ENCODE measurements around the gene ISCA2.

- TF ChIP-seq, protein P1, sequence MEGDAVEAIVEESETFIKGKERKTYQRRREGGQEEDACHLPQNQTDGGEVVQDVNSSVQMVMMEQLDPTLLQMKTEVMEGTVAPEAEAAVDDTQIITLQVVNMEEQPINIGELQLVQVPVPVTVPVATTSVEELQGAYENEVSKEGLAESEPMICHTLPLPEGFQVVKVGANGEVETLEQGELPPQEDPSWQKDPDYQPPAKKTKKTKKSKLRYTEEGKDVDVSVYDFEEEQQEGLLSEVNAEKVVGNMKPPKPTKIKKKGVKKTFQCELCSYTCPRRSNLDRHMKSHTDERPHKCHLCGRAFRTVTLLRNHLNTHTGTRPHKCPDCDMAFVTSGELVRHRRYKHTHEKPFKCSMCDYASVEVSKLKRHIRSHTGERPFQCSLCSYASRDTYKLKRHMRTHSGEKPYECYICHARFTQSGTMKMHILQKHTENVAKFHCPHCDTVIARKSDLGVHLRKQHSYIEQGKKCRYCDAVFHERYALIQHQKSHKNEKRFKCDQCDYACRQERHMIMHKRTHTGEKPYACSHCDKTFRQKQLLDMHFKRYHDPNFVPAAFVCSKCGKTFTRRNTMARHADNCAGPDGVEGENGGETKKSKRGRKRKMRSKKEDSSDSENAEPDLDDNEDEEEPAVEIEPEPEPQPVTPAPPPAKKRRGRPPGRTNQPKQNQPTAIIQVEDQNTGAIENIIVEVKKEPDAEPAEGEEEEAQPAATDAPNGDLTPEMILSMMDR (conservative IDR thresholded peaks at IDR 0.05), result 0 out of 2 replicates have a peak, but pooled peaks have one; percentile 2
- no peak for TF ChIP-seq ZFX (IDR thresholded peaks at IDR 0.05)
These were observed 8.1 kb downstream of the ISCA2 start for GRCh38 chr14:74501691-74502090.

All from C4-2B (cell line).